GM19023 (cell line): ENCODE measurements around the gene NLGN3.

Source experiments
- ATAC-seq: cut with Tn5 transposase; IDR thresholded peaks from one replicate; pipeline ENCODE4 v1.9.1; 2021; ENCODE audit warnings: mild to moderate bottlenecking, moderate library complexity; ENCODE audit not compliant: unreplicated experiment

NLGN3 gene

DNA sequence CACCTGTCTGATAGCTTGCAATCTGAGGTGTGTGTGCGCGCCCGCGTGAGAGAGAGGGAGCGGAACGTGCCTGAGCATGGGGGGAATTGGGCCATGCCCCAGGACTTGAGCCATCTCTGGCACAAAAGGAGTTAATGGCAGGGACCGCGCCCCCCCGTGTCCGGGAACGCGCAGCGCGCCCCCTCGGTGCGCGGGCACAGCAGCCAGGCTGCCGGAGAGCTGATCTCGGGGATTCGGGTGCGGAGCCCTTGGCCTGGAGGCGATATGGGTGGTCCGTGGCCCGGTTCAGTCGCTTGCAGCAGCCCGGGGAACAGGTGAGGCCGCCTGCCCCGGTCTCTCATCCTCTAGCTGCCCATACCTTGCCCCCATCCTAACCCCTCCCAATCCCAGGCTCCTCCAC is at the start of gene NLGN3:
Gene NLGN3 (plus strand): TSS at position 191 of the 400 bp plus-strand sequence. CDS start 2,909 bp downstream, outside the sequence.
- ATAC-seq, result no peak

DNA sequence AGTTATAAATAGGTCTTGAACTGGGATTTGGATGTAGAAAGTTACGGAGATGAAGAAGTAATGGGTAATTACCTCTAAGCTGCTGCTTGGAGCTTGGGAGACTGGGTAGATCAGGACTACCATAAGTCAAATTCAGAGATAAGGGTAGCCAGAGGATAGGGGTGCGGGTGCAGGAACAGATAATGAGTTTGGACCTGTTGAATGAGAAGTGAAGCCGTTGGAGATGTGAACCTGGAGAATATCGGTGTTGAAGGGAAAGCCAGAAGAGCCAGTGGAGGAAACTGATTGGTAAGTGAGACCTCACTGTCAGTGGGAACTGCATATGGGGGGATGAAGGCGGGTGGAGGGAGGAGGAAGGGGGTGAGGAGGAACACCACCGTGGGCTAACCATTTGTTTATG is 49.6 kb upstream of the NLGN3 start:
- ATAC-seq, result no peak

DNA sequence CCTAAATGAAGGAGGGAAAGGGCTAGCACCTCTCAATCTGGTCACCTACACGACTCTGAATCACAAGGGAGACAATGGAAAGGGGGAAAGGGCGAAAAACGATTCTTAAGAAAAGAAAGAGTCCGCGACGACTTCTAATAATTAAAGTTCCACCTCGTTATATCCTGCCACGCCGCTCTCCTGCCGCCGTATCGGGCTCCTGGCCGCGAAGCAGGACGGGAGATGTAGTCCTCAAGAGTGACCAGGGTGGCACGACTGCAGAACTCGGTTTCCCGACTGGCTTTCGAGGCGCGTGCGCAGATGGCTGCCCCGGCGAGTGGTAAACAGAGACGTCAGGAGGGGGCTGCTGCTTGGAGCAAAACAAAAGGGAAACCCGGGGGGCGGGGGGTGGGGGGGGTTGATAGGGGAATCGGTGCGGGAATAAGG is 49.1 kb upstream of the NLGN3 start, which contains the start of gene FOXO4:
Gene FOXO4 (plus strand): TSS at position 297 of the 426 bp plus-strand sequence. CDS start 678 bp downstream, outside the sequence.
- ATAC-seq, result peak; percentile 87

DNA sequence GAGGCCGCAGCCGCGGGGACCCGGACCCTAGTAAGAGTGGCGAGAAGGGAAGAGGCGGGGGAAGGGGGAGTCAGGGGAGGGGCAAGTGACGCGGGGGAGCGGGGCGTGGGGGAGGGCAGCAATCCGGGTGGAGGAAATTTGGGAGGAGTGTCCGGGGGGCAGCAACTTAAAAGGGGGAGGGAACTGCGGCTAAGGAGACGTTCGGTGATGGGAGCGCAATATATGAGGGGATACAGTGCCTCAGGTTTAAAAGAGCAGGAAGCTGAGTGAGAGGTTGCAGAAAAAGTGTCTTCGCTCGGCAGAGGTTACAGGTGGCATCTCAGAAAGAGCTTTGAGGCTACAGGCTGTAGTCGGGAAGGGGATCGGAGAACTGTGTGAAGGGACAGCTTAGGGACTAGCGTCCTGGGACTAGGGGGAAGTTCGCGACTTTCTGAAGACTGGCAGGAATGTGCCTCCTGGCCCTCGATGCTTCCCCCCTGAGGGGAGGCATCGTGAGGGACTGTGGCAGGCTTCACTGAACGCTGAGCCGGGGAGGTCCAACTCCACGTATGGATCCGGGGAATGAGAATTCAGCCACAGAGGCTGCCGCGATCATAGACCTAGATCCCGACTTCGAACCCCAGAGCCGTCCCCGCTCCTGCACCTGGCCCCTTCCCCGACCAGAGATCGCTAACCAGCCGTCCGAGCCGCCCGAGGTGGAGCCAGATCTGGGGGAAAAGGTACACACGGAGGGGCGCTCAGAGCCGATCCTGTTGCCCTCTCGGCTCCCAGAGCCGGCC is 48.5 kb upstream of the NLGN3 start:
- peak; percentile 30 for ATAC-seq

DNA sequence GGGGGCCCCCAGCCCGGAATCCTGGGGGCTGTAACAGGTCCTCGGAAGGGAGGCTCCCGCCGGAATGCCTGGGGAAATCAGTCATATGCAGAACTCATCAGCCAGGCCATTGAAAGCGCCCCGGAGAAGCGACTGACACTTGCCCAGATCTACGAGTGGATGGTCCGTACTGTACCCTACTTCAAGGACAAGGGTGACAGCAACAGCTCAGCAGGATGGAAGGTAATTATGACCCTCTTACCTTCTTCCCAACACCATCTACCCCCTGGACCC is 47.9 kb upstream of the NLGN3 start:
- ATAC-seq, result no peak

DNA sequence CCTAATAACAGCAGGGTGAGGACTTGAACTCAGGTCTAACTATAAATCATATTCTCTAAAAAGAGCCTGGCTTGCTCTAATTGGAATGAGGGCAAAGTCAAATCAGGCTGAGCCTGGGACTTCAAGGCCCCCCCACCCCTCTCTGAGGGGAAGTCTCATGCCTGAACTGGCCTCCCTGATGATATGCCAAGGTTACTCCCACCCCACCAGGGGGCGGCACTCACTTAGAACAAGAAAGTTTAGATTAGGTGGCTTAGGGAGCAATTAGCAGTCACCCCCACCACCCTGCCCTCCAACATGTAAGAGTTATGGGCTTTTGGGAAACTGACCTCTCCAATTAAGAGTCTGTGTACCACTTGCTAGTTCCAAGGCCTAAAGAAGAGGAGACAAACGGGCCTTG is 46.3 kb upstream of the NLGN3 start:
- ATAC-seq, result no peak

DNA sequence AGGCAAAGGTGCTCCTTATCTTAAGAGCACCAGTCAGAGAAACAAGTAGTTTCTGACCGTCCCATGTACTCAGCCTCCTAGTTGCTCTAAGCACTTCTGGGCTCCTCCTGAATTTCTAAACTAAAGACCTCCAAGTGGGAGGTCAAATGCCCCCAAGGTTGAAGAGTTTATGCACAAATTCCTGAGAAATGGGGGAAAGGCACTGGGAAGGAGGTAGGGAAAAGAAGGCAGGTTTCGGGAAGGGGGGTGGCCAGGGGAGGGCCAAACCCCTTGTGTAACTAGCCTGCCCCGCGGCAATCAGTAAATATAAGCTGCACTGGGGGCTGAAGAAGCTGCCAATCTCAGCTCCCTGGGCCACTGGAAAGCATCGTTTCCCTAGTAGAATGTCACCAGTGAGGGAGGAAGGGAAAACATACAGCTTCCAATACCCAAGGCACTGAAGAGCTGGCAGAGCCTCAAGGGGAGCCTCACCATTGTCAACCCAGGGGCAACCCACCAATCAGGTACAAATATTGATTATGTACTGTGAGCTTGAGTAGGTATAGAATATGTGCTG is 45.6 kb upstream of the NLGN3 start:
- no peak for ATAC-seq

DNA sequence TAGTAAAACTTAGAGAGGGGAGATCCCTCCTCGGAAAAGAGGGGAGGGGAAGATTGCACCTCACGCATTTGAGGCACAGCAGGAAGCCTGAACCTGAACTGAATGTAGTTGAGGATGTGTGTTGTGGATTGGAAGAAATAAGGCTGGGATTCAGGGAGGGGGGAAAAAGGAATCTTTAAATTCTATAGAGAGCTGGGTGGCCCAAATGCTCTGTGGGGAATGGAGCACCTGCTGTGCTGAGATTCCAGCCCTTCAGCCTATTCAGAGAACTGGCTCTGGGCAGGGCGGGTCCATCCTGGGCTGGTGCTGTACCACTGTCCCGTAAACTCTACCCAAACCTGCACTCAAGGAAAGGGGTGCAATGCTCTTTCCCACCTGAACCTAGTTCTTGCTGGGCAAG is 44.9 kb upstream of the NLGN3 start:
- ATAC-seq, result no peak

DNA sequence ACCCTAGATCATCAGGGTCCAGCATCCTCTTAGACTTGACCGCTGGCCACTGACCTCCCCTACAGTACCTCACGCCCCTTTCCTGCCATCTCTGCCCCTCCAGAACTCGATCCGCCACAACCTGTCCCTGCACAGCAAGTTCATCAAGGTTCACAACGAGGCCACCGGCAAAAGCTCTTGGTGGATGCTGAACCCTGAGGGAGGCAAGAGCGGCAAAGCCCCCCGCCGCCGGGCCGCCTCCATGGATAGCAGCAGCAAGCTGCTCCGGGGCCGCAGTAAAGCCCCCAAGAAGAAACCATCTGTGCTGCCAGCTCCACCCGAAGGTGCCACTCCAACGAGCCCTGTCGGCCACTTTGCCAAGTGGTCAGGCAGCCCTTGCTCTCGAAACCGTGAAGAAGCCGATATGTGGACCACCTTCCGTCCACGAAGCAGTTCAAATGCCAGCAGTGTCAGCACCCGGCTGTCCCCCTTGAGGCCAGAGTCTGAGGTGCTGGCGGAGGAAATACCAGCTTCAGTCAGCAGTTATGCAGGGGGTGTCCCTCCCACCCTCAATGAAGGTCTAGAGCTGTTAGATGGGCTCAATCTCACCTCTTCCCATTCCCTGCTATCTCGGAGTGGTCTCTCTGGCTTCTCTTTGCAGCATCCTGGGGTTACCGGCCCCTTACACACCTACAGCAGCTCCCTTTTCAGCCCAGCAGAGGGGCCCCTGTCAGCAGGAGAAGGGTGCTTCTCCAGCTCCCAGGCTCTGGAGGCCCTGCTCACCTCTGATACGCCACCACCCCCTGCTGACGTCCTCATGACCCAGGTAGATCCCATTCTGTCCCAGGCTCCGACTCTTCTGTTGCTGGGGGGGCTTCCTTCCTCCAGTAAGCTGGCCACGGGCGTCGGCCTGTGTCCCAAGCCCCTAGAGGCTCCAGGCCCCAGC is 43.8 kb upstream of the NLGN3 start:
- ATAC-seq, result no peak

DNA sequence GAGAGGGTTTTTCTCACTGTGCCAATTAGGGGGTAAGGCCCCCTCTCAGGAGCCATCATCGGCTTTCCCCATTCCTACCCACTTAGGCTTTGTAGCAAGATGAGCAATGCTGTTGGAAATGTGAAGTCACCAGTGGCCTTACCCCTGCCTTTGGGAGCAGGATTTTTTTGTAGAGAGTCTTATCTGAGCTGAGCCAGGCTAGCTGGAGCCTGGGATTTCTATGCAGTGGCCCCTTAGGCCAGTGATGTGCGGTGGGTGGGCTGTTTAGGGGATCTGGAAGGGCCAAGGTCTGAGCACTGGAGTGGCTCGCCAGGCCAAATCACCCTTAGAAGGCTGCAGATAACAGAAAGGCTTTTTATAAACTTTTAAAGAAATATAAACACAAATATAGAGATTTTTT is 42.3 kb upstream of the NLGN3 start:
- ATAC-seq, result no peak

DNA sequence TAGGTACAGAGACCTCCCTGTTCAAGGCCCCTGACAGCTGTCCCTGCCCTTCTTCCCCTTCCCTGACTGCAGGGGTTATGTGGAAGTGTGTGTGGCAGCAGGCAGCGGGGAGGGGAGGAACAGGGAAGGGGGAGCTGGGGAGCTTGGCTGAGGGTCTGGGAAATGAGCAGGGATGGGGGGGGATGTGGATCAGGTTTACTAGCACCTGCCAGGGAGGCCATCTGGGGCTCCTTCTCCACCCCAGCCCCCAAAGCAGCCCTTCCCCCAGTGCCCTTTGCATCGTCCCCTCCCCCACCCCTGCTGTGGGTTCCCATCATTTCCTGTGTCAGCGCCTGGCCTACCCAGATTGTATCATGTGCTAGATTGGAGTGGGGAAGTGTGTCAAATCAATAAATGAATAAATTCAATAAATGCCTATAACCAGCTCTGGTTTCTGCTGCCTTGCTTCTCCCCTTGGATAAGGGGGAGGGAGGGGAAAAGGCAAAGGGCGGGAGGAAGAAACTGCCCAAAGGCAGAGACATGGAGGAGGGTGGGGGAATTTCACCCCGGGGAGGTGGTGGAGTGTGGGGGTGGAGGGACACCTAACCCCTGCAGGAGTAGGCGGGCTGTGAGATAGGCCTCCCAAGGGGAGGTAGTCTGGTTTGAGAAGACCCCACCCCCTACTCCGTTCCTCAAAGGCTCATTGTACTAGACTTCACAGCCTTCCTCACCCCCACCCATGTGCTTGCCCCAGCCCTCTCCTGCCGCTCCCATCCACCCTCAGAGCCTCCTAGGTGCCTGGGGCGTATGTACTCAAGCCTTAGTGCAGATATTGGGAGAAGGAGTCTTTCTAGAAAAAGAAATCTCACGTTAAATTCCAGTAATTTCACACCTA is 41.3 kb upstream of the NLGN3 start:
- no peak for ATAC-seq

DNA sequence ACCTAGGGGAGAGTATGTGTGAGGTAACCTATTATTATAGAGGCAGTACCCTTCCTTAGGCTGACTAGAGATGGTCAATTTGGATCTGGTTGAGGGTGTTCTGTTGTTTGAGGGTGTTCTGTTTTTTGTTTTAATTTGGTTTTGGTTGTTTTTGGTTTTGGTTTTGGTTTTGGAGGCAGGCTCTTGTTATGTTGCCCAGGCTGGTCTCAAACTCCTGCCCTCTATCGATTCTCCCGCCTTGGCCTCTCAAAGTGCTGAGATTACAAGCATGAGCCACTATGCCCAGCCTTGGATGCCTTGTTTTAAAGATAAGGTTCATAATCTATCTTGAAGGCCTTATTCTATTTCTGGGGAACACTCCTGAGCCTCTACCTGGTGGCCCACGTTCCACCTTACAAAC is 39.0 kb upstream of the NLGN3 start:
- ATAC-seq, result no peak

DNA sequence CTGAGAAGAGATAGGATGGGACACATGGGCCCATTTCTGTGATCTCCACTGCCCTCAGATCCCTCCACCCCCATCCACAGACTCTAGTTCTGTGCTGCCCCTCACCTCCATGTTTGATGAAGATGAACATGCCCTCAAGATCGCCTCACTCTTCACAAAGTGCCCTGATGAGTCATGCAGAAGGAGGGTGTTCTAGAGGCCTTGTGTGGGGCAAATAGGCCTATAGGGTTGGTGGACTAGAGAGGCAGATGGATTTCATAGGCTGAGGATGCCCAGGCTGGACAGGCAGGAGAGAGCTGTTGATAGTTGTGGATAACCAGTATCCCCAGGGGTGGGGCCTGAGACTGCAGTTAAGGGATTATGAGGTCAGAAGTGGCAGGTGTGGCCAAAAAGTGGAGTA is 38.2 kb upstream of the NLGN3 start, which contains the start of gene CXorf65:
Gene CXorf65 (minus strand): TSS at position 314 of the 400 bp plus-strand sequence. CDS start 184 bp downstream, at position 130.
- no peak for ATAC-seq

DNA sequence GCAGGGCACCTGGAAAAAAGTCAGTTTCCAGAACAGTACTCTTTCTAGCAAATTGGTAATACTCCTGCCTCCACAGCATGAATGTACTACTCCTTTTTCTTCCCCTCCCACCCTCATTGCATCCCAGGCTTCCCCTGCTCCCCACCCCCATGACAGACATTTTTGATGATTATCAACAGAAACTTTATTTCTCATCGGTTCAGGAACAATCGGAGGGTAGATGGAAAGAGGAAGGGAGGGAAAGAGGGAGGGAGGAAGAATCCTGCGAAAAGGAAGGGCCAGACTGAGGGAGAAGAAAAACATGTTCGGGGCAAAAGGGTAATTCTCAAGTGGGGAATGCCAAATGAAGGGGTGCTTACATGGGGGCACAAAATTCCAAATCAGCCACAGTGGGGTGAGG is 37.4 kb upstream of the NLGN3 start:
- no peak for ATAC-seq

DNA sequence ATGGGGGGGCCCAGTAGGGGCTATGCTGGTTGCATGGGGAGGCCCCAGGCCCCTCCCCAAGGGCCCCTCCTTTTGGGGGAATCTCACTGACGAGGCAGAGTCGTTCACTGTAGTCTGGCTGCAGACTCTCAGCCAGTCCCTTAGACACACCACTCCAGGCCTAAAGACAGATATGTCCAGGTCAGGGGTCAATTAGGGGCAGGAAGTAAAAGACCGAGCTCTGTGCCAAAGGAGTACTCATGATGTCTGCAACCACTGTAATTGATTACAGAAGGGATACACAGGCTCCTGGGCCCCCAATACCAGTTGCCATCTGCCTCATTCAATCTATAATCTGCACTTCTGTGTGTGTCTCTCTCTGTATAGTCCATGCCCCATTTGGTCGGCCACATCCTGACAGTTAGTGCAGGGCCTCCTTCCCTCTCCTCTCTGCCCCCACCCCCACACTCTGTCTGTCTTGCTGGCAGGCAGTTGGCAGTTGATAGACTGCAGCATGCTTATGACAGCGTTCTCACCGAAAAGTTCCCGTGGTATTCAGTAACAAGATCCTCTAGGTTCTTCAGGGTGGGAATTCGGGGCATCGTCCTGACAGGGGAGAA is 36.8 kb upstream of the NLGN3 start:
- no peak for ATAC-seq

DNA sequence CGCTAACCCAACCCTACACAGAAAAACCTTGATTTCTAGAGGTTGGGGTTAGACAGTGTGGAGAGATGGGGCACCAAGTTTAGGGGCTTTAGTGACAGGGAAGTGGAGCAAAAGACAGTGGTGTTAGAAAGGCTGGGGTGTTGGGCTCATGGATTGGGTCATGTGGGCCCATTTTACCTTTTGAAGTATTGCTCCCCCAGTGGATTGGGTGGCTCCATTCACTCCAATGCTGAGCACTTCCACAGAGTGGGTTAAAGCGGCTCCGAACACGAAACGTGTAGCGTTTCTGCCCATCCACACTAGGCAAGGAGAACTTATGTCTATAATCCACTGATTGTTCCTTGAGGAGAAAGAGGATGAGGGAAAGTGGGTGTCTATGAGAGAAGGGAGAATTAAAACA is 35.6 kb upstream of the NLGN3 start:
- no peak for ATAC-seq

DNA sequence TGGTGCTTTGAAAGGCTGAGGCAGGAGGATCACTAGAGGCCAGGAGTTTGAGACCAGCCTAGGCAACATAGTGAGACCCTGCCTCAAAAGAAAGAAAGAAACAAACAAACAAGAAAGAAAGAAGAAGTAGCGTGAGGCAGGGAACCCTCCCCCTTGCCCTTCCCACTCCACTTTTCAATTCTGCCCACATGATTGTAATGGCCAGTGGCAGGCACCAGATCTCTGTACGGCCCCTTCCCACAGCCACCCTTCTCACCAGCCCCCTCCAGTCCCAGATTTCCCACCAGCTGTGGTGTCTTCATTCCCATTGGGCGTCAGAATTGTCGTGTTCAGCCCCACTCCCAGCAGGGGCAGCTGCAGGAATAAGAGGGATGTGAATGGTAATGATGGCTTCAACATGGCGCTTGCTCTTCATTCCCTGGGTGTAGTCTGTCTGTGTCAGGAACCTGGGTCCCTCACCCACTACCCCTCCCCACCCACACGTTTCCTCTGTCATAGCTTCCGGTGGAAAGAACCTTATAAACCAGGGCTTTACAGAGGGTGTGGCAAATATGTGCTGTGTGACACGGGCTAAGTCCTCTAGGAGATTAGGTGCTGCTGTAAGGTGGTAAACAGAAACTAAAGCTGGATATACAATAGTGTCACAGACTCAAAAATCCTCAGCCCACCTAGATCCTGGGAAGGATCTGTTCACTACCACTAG is 33.3 kb upstream of the NLGN3 start, which contains the start of gene IL2RG:
Gene IL2RG (minus strand): TSS at position 437 of the 703 bp plus-strand sequence. CDS start 38 bp downstream, at position 399.
- peak; percentile 92 for ATAC-seq

DNA sequence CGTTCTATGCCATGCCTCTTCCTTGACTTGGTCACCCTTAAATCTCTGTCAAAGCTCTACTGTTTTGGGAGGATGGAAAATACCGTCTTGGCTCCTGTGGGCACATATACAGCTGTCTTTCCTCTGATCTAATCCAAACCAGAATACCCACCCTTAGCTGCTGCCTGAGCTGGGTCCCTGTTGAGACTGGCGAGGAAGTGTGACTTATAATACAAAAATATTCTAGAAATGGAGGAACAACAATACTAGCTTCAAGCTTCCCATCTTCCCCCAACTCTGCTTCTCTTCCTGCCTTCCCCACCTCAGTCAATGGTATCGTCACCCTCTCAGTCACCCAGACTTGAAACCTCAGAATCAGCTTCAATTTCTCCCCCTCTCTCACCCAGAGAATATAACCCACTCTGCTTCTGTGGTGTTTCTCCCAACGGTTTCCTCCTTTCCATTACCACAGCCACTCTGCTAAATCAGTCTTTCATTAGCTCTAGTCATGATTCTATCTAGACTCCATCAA is 32.7 kb upstream of the NLGN3 start:
- ATAC-seq, result peak; percentile 21

DNA sequence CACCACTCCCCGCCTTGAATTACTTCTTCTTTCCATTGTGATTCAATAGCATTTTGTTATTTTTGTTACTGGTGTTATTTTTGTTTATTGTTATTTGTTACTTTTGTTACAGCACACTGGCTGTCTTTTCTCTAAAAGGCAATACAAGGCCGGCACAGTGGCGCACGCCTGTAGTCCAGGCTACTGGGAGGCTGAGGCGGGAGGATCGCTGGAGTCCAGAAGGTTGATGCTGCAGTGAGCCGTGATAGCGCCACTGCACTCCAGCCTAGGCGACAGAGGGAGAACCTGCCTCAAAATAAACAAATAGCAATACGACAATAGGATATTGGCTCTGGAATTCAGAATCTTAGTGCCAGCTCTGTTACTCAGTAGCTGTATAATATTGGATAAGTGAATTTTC is 27.3 kb upstream of the NLGN3 start:
- no peak for ATAC-seq
